Colonic mucosa (tissue), 4 donors: ENCODE measurements around the gene CHAC2. TPM values are rescaled to one million over a fixed set of nuclear protein-coding genes. Genes with fewer than 3 reads are reported as not detected.

ENCODE experiments used
- DNase-seq: peaks from one replicate; pipeline ENCODE4 v3.0.0-alpha.2; 2020
- H3K27ac ChIP-seq: fragments of 200-600 bp; one replicate; pipeline ENCODE4 v1.8.0; 2021
- H3K27me3 ChIP-seq: fragments of 200-600 bp; one replicate; pipeline ENCODE4 v1.8.0; 2021
- H3K36me3 ChIP-seq: fragments of 200-600 bp; one replicate; pipeline ENCODE4 v1.8.0; 2021
- H3K4me1 ChIP-seq: fragments of 200-600 bp; one replicate; pipeline ENCODE4 v1.8.0; 2021; ENCODE audit warnings: mild to moderate bottlenecking
- H3K4me3 ChIP-seq: fragments of 200-600 bp; one replicate; pipeline ENCODE4 v1.8.0; 2021
- H3K9ac ChIP-seq, 2 donors: one replicate each; pipeline ENCODE4 v1.7.0; 2013; ENCODE audit warnings: control low read depth in 2 of 2, low read depth in 2 of 2, low read length in 2 of 2
- H3K9me3 ChIP-seq: fragments of 200-600 bp; one replicate; pipeline ENCODE4 v1.8.0; 2021
- intact Hi-C: fragments of 100-400 bp; cut with DNase I; formaldehyde crosslinking; loops from one replicate; pipeline ENCODE4 v1.14.1; 2022
- total RNA-seq, 2 donors: library from RNA; stranded (reverse); fragmentation: NEBNext Ultra II Directional in 1 of 2; extraction: Animal tissue kit (Norgen Biotek cat#: 25700) in 1 of 2; gene quantifications; one replicate each; pipeline ENCODE4 v1.2.1, GENCODE V29; 2021
- TF ChIP-seq, protein P1 (sequence below): fragments of 200-600 bp; IDR thresholded peaks from one replicate; pipeline ENCODE4 v1.8.0; 2022; ENCODE audit warnings: antibody characterized with exemption, mild to moderate bottlenecking
- donor health status: healthy.
- donor health status: DM: no; HTN: no; CAD: no.
- donor health status: DM: no; HTN: no; CAD: no.

CHAC2 gene
- total RNA-seq, 2 donors from 2014 or later = 3.2 to 9.6 TPM

DNA sequence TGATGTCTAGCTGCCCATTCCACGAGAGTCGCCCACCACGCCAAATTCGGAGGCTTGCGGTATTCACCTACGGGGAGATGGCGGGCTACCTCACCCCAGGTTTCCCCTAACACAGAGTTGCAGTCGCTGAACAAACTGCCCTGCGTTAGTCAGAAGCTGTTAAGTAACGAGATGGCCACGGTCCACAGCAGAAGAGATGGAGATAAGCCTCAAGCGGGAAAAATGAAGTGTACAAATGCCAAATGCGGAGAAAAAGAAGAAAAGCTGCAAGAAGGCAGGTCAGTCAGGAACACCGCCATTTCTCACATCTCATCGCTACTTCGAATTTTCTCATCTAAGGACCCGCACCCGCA is 18.7 kb downstream of the CHAC2 start:
- intact Hi-C loops = no loop called here
- Histone ChIP-seq H3K36me3 (no peaks in the 10 kb centered on the region), H3K27ac (peak overlapping the region; percentile 80), H3K4me1 (peaks cover 6% of the 10 kb centered on the region), H3K4me3 (peak overlapping the region; percentile 80), H3K9me3 (no peaks in the 10 kb centered on the region), H3K9ac (peak overlapping the region; percentile 73 to 97), H3K27me3 (no peaks in the 10 kb centered on the region)
- TF ChIP-seq, protein P1, sequence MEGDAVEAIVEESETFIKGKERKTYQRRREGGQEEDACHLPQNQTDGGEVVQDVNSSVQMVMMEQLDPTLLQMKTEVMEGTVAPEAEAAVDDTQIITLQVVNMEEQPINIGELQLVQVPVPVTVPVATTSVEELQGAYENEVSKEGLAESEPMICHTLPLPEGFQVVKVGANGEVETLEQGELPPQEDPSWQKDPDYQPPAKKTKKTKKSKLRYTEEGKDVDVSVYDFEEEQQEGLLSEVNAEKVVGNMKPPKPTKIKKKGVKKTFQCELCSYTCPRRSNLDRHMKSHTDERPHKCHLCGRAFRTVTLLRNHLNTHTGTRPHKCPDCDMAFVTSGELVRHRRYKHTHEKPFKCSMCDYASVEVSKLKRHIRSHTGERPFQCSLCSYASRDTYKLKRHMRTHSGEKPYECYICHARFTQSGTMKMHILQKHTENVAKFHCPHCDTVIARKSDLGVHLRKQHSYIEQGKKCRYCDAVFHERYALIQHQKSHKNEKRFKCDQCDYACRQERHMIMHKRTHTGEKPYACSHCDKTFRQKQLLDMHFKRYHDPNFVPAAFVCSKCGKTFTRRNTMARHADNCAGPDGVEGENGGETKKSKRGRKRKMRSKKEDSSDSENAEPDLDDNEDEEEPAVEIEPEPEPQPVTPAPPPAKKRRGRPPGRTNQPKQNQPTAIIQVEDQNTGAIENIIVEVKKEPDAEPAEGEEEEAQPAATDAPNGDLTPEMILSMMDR = no peak
- DNase-seq = no peak

GRCh38 chr2:53786705-53787613 is 19.4 kb downstream of the CHAC2 start, which contains the start of the genes ASB3 and ERLEC1:
TSS of gene ASB3 (minus strand) at chr2:53786953. CDS start at chr2:53765572, 21,381 bp downstream.
TSS of gene ERLEC1 (plus strand) at chr2:53787044. CDS start at chr2:53787211, 167 bp downstream.
- Histone ChIP-seq H3K9me3 (no peaks in the 10 kb centered on the region), H3K27ac (peak within 1 kb of the TSS; percentile 80), H3K36me3 (no peaks in the 10 kb centered on the region), H3K4me3 (peak within 1 kb of the TSS; percentile 80), H3K9ac (peak within 1 kb of the TSS; percentile 75 to 97), H3K27me3 (no peaks in the 10 kb centered on the region), H3K4me1 (peaks cover 6% of the 10 kb centered on the region)
- TF ChIP-seq, protein P1 = no peak
- intact Hi-C loops = no loop called here
- peak; percentile 92 for DNase-seq

DNA sequence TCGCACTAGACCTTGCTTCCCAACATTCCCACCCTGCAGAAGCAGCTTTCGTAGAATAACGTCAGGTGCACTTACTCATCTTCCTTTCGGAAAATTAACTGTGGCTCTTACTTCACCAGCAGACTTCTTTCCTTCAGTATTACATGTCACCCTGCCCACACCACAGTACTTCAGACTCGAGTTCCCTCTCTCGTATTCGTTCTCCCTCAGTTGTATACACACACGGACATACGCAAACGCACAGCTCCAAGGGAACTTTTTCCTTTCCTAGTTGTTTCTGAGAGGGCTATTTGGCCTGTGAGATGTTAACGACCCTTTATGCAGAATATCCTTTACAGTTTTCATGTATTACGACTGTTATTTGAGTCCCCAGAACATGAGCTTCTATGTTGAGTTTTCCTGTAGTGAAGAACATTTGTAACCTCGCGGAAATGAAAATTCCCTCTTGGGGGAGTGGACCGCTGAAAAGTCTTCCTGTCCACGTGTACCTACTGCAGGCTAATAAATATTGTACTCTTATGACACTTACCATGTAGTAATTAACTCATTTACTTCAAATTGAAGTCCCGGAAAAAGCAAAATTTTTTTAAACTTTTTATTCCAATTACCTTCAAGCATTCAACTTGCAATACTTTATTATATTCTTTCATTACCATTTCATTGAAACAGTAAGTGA is 20.1 kb downstream of the CHAC2 start:
- peak overlapping the region; percentile 80 for H3K27ac ChIP-seq
- TF ChIP-seq, protein P1 = no peak
- H3K9me3 ChIP-seq = no peaks in the 10 kb centered on the region
- H3K4me1 ChIP-seq = peaks cover 6% of the 10 kb centered on the region
- H3K27me3 ChIP-seq = no peaks in the 10 kb centered on the region
- intact Hi-C loops = no loop called here
- H3K4me3 ChIP-seq = peak overlapping the region; percentile 80
- DNase-seq = no peak
- H3K36me3 ChIP-seq = no peaks in the 10 kb centered on the region
- peak overlapping the region; percentile 75 to 97 for H3K9ac ChIP-seq

DNA sequence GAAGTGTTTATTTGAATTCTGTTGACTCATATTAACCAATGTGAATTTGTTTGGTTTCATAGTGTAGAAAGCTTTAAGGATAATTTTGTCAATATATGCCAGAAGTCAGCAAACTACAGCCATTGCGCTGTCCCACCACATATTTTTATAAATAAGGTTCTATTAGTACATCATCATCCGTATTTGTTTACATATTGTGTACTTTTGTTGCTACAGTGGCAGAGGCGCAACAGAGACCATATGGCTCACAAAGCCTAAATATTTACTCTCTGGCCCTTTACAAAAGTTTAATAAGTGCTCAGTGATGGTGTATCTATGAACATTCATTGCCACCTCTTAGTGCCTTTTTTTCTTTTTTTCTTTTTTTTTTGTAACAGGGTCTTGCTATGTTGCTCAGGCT is 25.7 kb downstream of the CHAC2 start:
- no peak overlapping the region for H3K4me3 ChIP-seq
- intact Hi-C loops = no loop called here
- no peak for DNase-seq
- no peak overlapping the region for H3K9ac ChIP-seq
- H3K27me3 ChIP-seq = no peaks in the 10 kb centered on the region
- H3K27ac ChIP-seq = no peak overlapping the region
- H3K36me3 ChIP-seq = peaks cover under 1% of the 10 kb centered on the region
- H3K4me1 ChIP-seq = peaks cover 5% of the 10 kb centered on the region
- TF ChIP-seq, protein P1 = no peak
- no peaks in the 10 kb centered on the region for H3K9me3 ChIP-seq

DNA sequence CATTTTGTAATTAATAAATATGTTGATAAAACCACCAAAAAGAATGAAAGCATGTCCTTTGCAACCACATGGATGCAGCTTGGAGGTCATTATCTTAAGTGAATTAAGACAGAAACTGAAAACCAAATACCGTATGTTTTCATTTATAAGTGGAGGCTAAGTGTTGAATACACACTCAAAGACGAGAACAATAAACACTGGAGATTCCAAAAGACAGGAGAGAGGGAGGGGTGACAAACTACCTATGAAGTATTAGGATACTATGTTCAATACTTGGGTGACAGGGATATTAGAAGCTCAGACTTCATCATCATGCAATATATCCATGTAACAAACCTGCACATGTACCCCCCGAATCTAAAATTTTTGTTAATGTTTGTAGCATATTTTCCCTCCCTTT is 26.2 kb downstream of the CHAC2 start:
- no peaks in the 10 kb centered on the region for H3K27me3 ChIP-seq
- H3K4me3 ChIP-seq = no peak overlapping the region
- DNase-seq = no peak
- TF ChIP-seq, protein P1 = no peak
- no peaks in the 10 kb centered on the region for H3K9me3 ChIP-seq
- no peak overlapping the region for H3K9ac ChIP-seq
- no peak overlapping the region for H3K27ac ChIP-seq
- intact Hi-C loops = no loop called here
- no peaks in the 10 kb centered on the region for H3K4me1 ChIP-seq
- peaks cover 6% of the 10 kb centered on the region for H3K36me3 ChIP-seq
